Measurements from ENCODE around the gene CABP2.

CABP2 gene

DNA sequence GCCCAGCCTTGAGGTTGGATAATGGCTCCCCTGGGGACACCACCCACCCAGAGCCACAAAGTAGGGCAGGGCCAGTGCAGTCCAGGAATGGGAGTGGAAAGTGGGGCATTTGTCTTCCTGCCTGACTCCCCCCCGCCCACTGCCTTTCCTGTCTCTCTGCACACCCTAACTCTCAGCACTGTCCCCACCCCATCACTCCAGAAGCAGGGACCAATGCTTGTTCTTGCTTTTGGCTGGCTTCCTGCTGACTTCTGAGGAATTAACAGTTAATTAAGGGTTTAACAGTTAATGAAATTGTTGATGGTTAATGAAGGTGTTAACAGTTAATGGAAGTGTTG is 22.8 kb downstream of the CABP2 start:
- DNase-seq = no peak
- Histone ChIP-seq H3K79me2 (ENCODE audit: insufficient read depth, low read length) (peaks cover 29% of the 10 kb centered on the region), H3K36me3 (ENCODE audit: insufficient read depth, low read length) (peaks cover 72% of the 10 kb centered on the region)

GRCh38 chr11:67499808-67500483 is 23.3 kb downstream of the CABP2 start:
- no peak overlapping the region for H3K9ac ChIP-seq (ENCODE audit: low read depth, low read length)
- ATAC-seq (ENCODE audit: insufficient read depth, low read depth) = no peak
- H2AFZ ChIP-seq (ENCODE audit: low read depth, low read length) = no peak overlapping the region
- DNase-seq = no peak
- H3K4me1 ChIP-seq (ENCODE audit: insufficient read depth, low read length) = peaks cover 13% of the 10 kb centered on the region
- peaks cover 77% of the 10 kb centered on the region for H3K36me3 ChIP-seq (ENCODE audit: insufficient read depth, low read length)
- H3K4me3 ChIP-seq (ENCODE audit: low read depth in 1 of 2, low read length in 2 of 2) = no peak overlapping the region
- H3K9me3 ChIP-seq (ENCODE audit: insufficient read depth, low read length, severe bottlenecking) = no peaks in the 10 kb centered on the region
- peaks cover 22% of the 10 kb centered on the region for H4K20me1 ChIP-seq (ENCODE audit: insufficient read depth, low read length)
- no peak overlapping the region for H3K27ac ChIP-seq (ENCODE audit: low read length)
- H3K27me3 ChIP-seq (ENCODE audit: insufficient read depth, low read length, poor library complexity) = no peaks in the 10 kb centered on the region
- H3K4me2 ChIP-seq (ENCODE audit: insufficient read depth, low read length) = no peak overlapping the region
- TF ChIP-seq CTCF (IDR thresholded peaks at IDR 0.05; ENCODE audit: borderline replicate concordance, extremely low read depth, low read length, poor library complexity, severe bottlenecking) (no peak), EZH2 (IDR thresholded peaks at IDR 0.05; ENCODE audit: borderline replicate concordance, low read depth, low read length, severe bottlenecking) (no peak)
- H3K79me2 ChIP-seq (ENCODE audit: insufficient read depth, low read length) = peaks cover 27% of the 10 kb centered on the region

More for the DNA sequence above, 22.8 kb downstream of the CABP2 start:
- no peak for TF ChIP-seq EZH2 (IDR thresholded peaks at IDR 0.05; ENCODE audit: borderline replicate concordance, low read depth, low read length, severe bottlenecking)
- TF ChIP-seq CTCF (IDR thresholded peaks at IDR 0.05; ENCODE audit: borderline replicate concordance, extremely low read depth, low read length, poor library complexity, severe bottlenecking) = no peak
- Histone ChIP-seq H3K4me1 (ENCODE audit: insufficient read depth, low read length) (peaks cover 15% of the 10 kb centered on the region), H3K4me3 (ENCODE audit: low read depth in 1 of 2, low read length in 2 of 2) (no peak overlapping the region), H2AFZ (ENCODE audit: low read depth, low read length) (no peak overlapping the region), H3K27ac (ENCODE audit: low read length) (no peak overlapping the region), H3K27me3 (ENCODE audit: insufficient read depth, low read length, poor library complexity) (no peaks in the 10 kb centered on the region), H4K20me1 (ENCODE audit: insufficient read depth, low read length) (peaks cover 22% of the 10 kb centered on the region), H3K4me2 (ENCODE audit: insufficient read depth, low read length) (no peak overlapping the region), H3K9ac (ENCODE audit: low read depth, low read length) (no peak overlapping the region), H3K9me3 (ENCODE audit: insufficient read depth, low read length, severe bottlenecking) (no peaks in the 10 kb centered on the region)
- ATAC-seq (ENCODE audit: insufficient read depth, low read depth) = no peak

DNA sequence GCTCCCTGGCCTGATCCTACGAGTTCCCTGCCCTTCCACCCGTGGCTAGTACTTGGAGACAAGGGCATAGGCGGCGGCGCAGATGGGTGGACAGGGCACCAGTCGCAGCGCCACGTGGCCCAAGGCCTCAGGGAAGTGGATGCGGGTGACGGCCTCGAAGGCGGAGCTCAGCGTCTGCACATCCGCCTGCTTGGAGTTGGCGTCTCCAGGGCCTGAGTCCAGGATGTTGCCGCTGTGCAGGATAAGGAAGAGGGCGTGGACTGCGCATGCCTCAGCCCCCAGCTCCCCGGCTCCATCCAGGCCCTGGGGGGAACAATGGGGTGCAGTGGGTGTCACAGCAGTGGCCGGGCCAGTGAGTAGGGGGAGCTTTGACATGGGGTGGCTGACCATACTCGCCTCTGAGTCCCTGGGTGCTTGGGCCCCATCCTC is 24.7 kb downstream of the CABP2 start:
- peaks cover 12% of the 10 kb centered on the region for H4K20me1 ChIP-seq (ENCODE audit: insufficient read depth, low read length)
- H3K4me2 ChIP-seq (ENCODE audit: insufficient read depth, low read length) = no peak overlapping the region
- no peak overlapping the region for H2AFZ ChIP-seq (ENCODE audit: low read depth, low read length)
- no peak overlapping the region for H3K27ac ChIP-seq (ENCODE audit: low read length)
- DNase-seq = no peak
- no peak for ATAC-seq (ENCODE audit: insufficient read depth, low read depth)
- no peak overlapping the region for H3K4me3 ChIP-seq (ENCODE audit: low read depth in 1 of 2, low read length in 2 of 2)
- H3K4me1 ChIP-seq (ENCODE audit: insufficient read depth, low read length) = peaks cover 6% of the 10 kb centered on the region
- no peaks in the 10 kb centered on the region for H3K9me3 ChIP-seq (ENCODE audit: insufficient read depth, low read length, severe bottlenecking)
- H3K36me3 ChIP-seq (ENCODE audit: insufficient read depth, low read length) = peaks cover 90% of the 10 kb centered on the region
- no peaks in the 10 kb centered on the region for H3K27me3 ChIP-seq (ENCODE audit: insufficient read depth, low read length, poor library complexity)
- no peak overlapping the region for H3K9ac ChIP-seq (ENCODE audit: low read depth, low read length)
- peaks cover 14% of the 10 kb centered on the region for H3K79me2 ChIP-seq (ENCODE audit: insufficient read depth, low read length)
- no peak for TF ChIP-seq CTCF (IDR thresholded peaks at IDR 0.05; ENCODE audit: borderline replicate concordance, extremely low read depth, low read length, poor library complexity, severe bottlenecking)
- no peak for TF ChIP-seq EZH2 (IDR thresholded peaks at IDR 0.05; ENCODE audit: borderline replicate concordance, low read depth, low read length, severe bottlenecking)

Data from DND-41 (cell line).